CD14-positive monocyte (primary cell): ENCODE results near the gene MYO1G. TPM values are rescaled to one million over a fixed set of nuclear protein-coding genes. Genes with fewer than 3 reads are reported as not detected.
A peak's percentile ranks its signal among the peaks of the same experiment; 100 is the strongest.

ENCODE experiments used
- DNase-seq, 3 donors: peaks; one replicate each; pipeline ENCODE4 v3.0.0-alpha.2; 2011 to 2022
- H2AFZ ChIP-seq: 2 replicates; pipeline ENCODE4 v1.6.0; 2012; ENCODE audit warnings: mild to moderate bottlenecking, low read depth, low read length, inconsistent platforms; ENCODE audit not compliant: insufficient read depth, poor library complexity, severe bottlenecking
- H3K27ac ChIP-seq, 2 donors: 1 replicate in 1 of 2; 2 replicates in 1 of 2; pipeline ENCODE4 v1.5.1; 2012 to 2013; ENCODE audit warnings: low read length in 2 of 2, control low read depth in 1 of 2, inconsistent platforms in 1 of 2, low read depth in 1 of 2, mild to moderate bottlenecking in 1 of 2
- H3K27me3 ChIP-seq, 2 donors: one replicate each; pipeline versions ENCODE4 v1.6.0 to v1.6.1; 2011 to 2013; ENCODE audit warnings: low read length in 2 of 2; ENCODE audit not compliant: control insufficient read depth in 2 of 2, insufficient read depth in 2 of 2
- H3K36me3 ChIP-seq, 2 donors: replicated peaks in 1 of 2; 1 replicate in 1 of 2; 2 replicates in 1 of 2; pipeline versions ENCODE4 v1.5.1 to v1.6.1; 2012 to 2013; ENCODE audit warnings: low read length in 2 of 2, control low read depth in 1 of 2, inconsistent platforms in 1 of 2, mild to moderate bottlenecking in 1 of 2; ENCODE audit not compliant: insufficient read depth in 2 of 2, control insufficient read depth in 1 of 2
- H3K4me1 ChIP-seq, 2 donors: 1 replicate in 1 of 2; 2 replicates in 1 of 2; pipeline versions ENCODE4 v1.5.1 to v1.6.1; 2012 to 2013; ENCODE audit warnings: low read length in 2 of 2, control low read depth in 1 of 2, inconsistent platforms in 1 of 2, mild to moderate bottlenecking in 1 of 2, moderate library complexity in 1 of 2; ENCODE audit not compliant: insufficient read depth in 2 of 2, control insufficient read depth in 1 of 2
- H3K4me2 ChIP-seq: replicated peaks from 2 replicates; pipeline ENCODE3; 2012; ENCODE audit warnings: low read length, moderate library complexity, mild to moderate bottlenecking; ENCODE audit not compliant: poor library complexity, severe bottlenecking; ENCODE audit errors: extremely low read depth
- H3K4me3 ChIP-seq, 3 experiments: fragments of 200-600 bp in 1 of 3; sonication (generic) in 1 of 3; replicated peaks in 1 of 3; 1 replicate in 2 of 3; 2 replicates in 1 of 3; pipeline ENCODE4 v1.5.1; 2011 to 2013; ENCODE audit warnings: low read length in 3 of 3, mild to moderate bottlenecking in 3 of 3, control low read depth in 2 of 3, low read depth in 2 of 3, inconsistent platforms in 1 of 3, moderate library complexity in 1 of 3
- H3K79me2 ChIP-seq: 2 replicates; pipeline ENCODE4 v1.6.0; 2012; ENCODE audit warnings: mild to moderate bottlenecking, control low read depth, inconsistent platforms, low read length, moderate library complexity; ENCODE audit not compliant: insufficient read depth
- H3K9ac ChIP-seq: 2 replicates; pipeline ENCODE4 v1.6.0; 2017; ENCODE audit warnings: low read length, mild to moderate bottlenecking; ENCODE audit not compliant: insufficient read depth, poor library complexity, severe bottlenecking
- H3K9me3 ChIP-seq, 2 donors: replicated peaks in 1 of 2; 1 replicate in 1 of 2; 2 replicates in 1 of 2; pipeline versions ENCODE4 v1.5.1 to v1.6.1; 2012 to 2013; ENCODE audit warnings: low read length in 2 of 2, control low read depth in 1 of 2; ENCODE audit not compliant: control insufficient read depth in 1 of 2, insufficient read depth in 1 of 2
- H4K20me1 ChIP-seq: 2 replicates; pipeline ENCODE4 v1.6.0; 2012; ENCODE audit warnings: mild to moderate bottlenecking, low read length, control low read depth, moderate library complexity; ENCODE audit not compliant: insufficient read depth
- H3K27ac Mint-ChIP-seq, 7 donors: one replicate each; pipeline ENCODE4 v1.8.0; 2020; ENCODE audit warnings: mild to moderate bottlenecking in 7 of 7, mixed read lengths in 7 of 7, moderate library complexity in 6 of 7, inconsistent platforms in 2 of 7
- H3K27me3 Mint-ChIP-seq, 3 donors: one replicate each; pipeline ENCODE4 v1.8.0; 2021 to 2022; ENCODE audit warnings: low read depth in 3 of 3, mild to moderate bottlenecking in 3 of 3, mixed read lengths in 3 of 3, moderate library complexity in 3 of 3, inconsistent platforms in 1 of 3
- H3K36me3 Mint-ChIP-seq, 2 donors: one replicate each; pipeline ENCODE4 v1.8.0; 2020; ENCODE audit warnings: mixed read lengths in 2 of 2, inconsistent platforms in 1 of 2, mild to moderate bottlenecking in 1 of 2
- H3K4me1 Mint-ChIP-seq: one replicate; pipeline ENCODE4 v1.8.0; 2020; ENCODE audit warnings: mild to moderate bottlenecking, mixed read lengths
- H3K4me3 Mint-ChIP-seq, 2 donors: one replicate each; pipeline ENCODE4 v1.8.0; 2020; ENCODE audit warnings: mild to moderate bottlenecking in 2 of 2, mixed read lengths in 2 of 2, moderate library complexity in 1 of 2
- H3K9me3 Mint-ChIP-seq, 7 donors: one replicate each; pipeline ENCODE4 v1.8.0; 2020 to 2022; ENCODE audit warnings: mixed read lengths in 7 of 7, mild to moderate bottlenecking in 6 of 7, moderate library complexity in 6 of 7, inconsistent platforms in 2 of 7
- WGBS: methylation state at CpG from one replicate; pipeline ENCODE4 v1.1.5; 2013; ENCODE audit warnings: missing lambda C conversion rate; ENCODE audit not compliant: insufficient coverage; 5-methylcytosine and 5-hydroxymethylcytosine counted together
- intact Hi-C, 2 donors: fragments of 100-400 bp; cut with micrococcal nuclease; formaldehyde crosslinking; loops; one replicate each; pipeline versions ENCODE4 v1.15.0 to v1.15.1; 2023
- polyA plus RNA-seq, 3 donors: library from polyadenylated mRNA; depleted of rRNA in 1 of 3; unstranded in 2 of 3; stranded (reverse) in 1 of 3; fragments of 300-500 nt in 2 of 3; fragments of >200 nt in 1 of 3; fragmentation: Illumina TruSeq in 2 of 3; gene quantifications; 1 replicate in 2 of 3; 2 replicates in 1 of 3; pipeline ENCODE4 v1.2.3, GENCODE V29; 2012 to 2021
- TF ChIP-seq, protein P1 (sequence below): fragments of 200-600 bp; IDR thresholded peaks from one replicate; pipeline ENCODE4 v1.8.0; 2022; ENCODE audit warnings: antibody characterized with exemption, mild to moderate bottlenecking

MYO1G gene
- polyA plus RNA-seq, 3 donors: 119 to 314 (median 135) TPM

GRCh38 chr7:44964831-44965440 is 13.9 kb downstream of the MYO1G start:
- TF ChIP-seq, protein P1, sequence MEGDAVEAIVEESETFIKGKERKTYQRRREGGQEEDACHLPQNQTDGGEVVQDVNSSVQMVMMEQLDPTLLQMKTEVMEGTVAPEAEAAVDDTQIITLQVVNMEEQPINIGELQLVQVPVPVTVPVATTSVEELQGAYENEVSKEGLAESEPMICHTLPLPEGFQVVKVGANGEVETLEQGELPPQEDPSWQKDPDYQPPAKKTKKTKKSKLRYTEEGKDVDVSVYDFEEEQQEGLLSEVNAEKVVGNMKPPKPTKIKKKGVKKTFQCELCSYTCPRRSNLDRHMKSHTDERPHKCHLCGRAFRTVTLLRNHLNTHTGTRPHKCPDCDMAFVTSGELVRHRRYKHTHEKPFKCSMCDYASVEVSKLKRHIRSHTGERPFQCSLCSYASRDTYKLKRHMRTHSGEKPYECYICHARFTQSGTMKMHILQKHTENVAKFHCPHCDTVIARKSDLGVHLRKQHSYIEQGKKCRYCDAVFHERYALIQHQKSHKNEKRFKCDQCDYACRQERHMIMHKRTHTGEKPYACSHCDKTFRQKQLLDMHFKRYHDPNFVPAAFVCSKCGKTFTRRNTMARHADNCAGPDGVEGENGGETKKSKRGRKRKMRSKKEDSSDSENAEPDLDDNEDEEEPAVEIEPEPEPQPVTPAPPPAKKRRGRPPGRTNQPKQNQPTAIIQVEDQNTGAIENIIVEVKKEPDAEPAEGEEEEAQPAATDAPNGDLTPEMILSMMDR: no peak
- peaks cover 72 to 81% of the 10 kb centered on the region in 2 donors for H3K36me3 ChIP-seq
- Mint-ChIP-seq H3K4me1 (peaks cover 8% of the 10 kb centered on the region), H3K36me3 (peaks cover 59 to 68% of the 10 kb centered on the region in 2 donors), H3K4me3 (no peak overlapping the region), H3K27me3 (peaks cover 0 to 4% (median 0%) of the 10 kb centered on the region in 3 donors), H3K9me3 (peaks cover 0 to 2% (median 0%) of the 10 kb centered on the region in 7 donors), H3K27ac (peak overlapping the region in 2 of 7 donors; percentile 22 to 31)
- H3K27ac ChIP-seq: no peak overlapping the region
- no peak overlapping the region for H3K9ac ChIP-seq
- no peak overlapping the region for H3K4me3 ChIP-seq
- H3K79me2 ChIP-seq: no peaks in the 10 kb centered on the region
- no peak overlapping the region for H3K4me2 ChIP-seq
- intact Hi-C loops: no loop called here
- DNase-seq: peak in 1 of 3 donors; percentile 10
- 96% methylated on average over 11 of the region's 13 CpGs for WGBS
- no peaks in the 10 kb centered on the region for H3K27me3 ChIP-seq
- peaks cover 6 to 7% of the 10 kb centered on the region in 2 donors for H3K4me1 ChIP-seq
- peaks cover 93% of the 10 kb centered on the region for H4K20me1 ChIP-seq
- no peak overlapping the region for H2AFZ ChIP-seq
- peaks cover 0 to 5% of the 10 kb centered on the region in 2 donors for H3K9me3 ChIP-seq

- Histone ChIP-seq H3K9me3 (peaks cover 0 to 5% of the 10 kb centered on the region in 2 donors), H3K9ac (no peak overlapping the region), H3K79me2 (no peaks in the 10 kb centered on the region), H4K20me1 (peaks cover 93% of the 10 kb centered on the region), H3K4me1 (peaks cover 11 to 12% of the 10 kb centered on the region in 2 donors), H3K4me3 (no peak overlapping the region), H3K4me2 (no peak overlapping the region), H3K27me3 (no peaks in the 10 kb centered on the region), H3K36me3 (peaks cover 67 to 76% of the 10 kb centered on the region in 2 donors), H3K27ac (no peak overlapping the region), H2AFZ (no peak overlapping the region)
- Mint-ChIP-seq H3K4me1 (peaks cover 14% of the 10 kb centered on the region), H3K4me3 (no peak overlapping the region), H3K27ac (peak overlapping the region in 2 of 7 donors; percentile 70 to 73), H3K9me3 (peaks cover 0 to 2% (median 0%) of the 10 kb centered on the region in 7 donors), H3K36me3 (peaks cover 55 to 64% of the 10 kb centered on the region in 2 donors), H3K27me3 (peaks cover 0 to 4% (median 0%) of the 10 kb centered on the region in 3 donors)
- intact Hi-C loops: no loop called here
- DNase-seq: peak in 2 of 3 donors; percentile 25 to 60
- TF ChIP-seq, protein P1: peak; percentile 20
- 98% methylated on average over 7 of the region's 7 CpGs for WGBS
Measured at GRCh38 chr7:44964384-44964830, 14.4 kb downstream of the MYO1G start.
